ENCODE measurements around the gene IL1RL2.

The IL1RL2 gene

DNA sequence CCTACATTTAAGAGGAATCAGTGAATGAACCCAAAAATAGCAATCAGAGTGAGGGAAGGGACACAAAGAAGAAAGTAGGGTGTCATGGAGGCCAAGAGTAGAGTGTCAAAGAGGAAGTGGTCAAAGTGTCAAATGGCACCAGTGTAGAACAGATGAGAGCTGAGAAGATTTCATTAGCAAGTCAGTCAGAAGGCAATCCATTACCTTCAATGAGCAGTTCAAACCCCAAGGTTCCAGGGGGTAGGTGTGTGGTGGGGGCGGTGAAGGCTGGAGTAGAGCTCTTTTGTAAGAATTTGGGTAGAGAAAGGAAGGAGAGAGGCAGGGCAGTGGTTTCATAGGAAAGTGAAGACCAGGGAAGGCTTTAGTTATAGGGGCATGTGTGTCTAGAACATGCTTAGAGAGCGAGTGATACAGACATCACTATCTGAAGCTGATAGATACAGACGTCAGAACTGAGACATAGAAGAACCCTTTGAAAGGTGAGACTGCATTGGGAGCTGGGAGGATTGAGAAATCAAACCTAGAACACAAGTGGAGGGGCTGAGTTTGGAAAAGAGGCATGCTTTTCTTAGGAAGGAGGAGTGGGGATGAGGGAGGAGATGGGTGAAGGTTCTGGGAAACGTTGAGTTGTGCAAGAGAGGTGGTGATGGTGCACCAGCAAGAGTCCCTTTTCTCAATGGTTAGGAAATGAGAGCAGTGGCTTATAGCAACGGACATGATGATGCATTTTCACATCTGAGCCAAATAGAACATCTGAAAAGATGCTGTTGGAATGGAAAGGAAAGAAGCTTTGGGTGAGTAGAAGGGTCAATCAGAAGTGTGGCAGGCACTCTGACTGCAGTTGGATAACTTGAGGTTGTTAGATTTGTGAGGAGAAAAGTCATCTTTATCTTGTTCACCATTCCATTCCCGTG lies 75.7 kb downstream of the IL1RL2 start:
- TF ChIP-seq ARNTL (CRISPR knock-in tag; IDR thresholded peaks at IDR 0.05; ENCODE audit: borderline replicate concordance, low read depth), result no peak
- TF ChIP-seq, protein P1, sequence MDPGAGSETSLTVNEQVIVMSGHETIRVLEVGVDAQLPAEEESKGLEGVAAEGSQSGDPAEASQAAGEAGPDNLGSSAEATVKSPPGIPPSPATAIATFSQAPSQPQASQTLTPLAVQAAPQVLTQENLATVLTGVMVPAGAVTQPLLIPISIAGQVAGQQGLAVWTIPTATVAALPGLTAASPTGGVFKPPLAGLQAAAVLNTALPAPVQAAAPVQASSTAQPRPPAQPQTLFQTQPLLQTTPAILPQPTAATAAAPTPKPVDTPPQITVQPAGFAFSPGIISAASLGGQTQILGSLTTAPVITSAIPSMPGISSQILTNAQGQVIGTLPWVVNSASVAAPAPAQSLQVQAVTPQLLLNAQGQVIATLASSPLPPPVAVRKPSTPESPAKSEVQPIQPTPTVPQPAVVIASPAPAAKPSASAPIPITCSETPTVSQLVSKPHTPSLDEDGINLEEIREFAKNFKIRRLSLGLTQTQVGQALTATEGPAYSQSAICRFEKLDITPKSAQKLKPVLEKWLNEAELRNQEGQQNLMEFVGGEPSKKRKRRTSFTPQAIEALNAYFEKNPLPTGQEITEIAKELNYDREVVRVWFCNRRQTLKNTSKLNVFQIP (CRISPR knock-in tag; IDR thresholded peaks at IDR 0.05; ENCODE audit: borderline replicate concordance, low read depth), result no peak
- TF ChIP-seq PATZ1 (CRISPR knock-in tag; IDR thresholded peaks at IDR 0.05; ENCODE audit: borderline replicate concordance), result no peak
- TF ChIP-seq RARB (CRISPR knock-in tag; IDR thresholded peaks at IDR 0.05), result no peak
- TF ChIP-seq BACH2 (CRISPR knock-in tag; IDR thresholded peaks at IDR 0.05; ENCODE audit: borderline replicate concordance), result no peak
- TF ChIP-seq OSR1 (CRISPR knock-in tag; IDR thresholded peaks at IDR 0.05), result no peak
- no peak for TF ChIP-seq ZNF565 (CRISPR knock-in tag; conservative IDR thresholded peaks at IDR 0.05; ENCODE audit: low read depth)
- TF ChIP-seq TOX (CRISPR knock-in tag; IDR thresholded peaks at IDR 0.05; ENCODE audit: borderline replicate concordance), result no peak
- TF ChIP-seq ZC3H10 (CRISPR knock-in tag; IDR thresholded peaks at IDR 0.05), result no peak
- no peak for TF ChIP-seq ISL1 (CRISPR knock-in tag; IDR thresholded peaks at IDR 0.05)
- no peak for TF ChIP-seq CSDC2 (CRISPR knock-in tag; IDR thresholded peaks at IDR 0.05)
- TF ChIP-seq PPARA (CRISPR knock-in tag; IDR thresholded peaks at IDR 0.05; ENCODE audit: borderline replicate concordance), result no peak
- no peak for TF ChIP-seq TCF4 (CRISPR knock-in tag; IDR thresholded peaks at IDR 0.05; ENCODE audit: borderline replicate concordance)
- TF ChIP-seq ZFP30 (CRISPR knock-in tag; IDR thresholded peaks at IDR 0.05), result no peak
- no peak for TF ChIP-seq ZNF70 (CRISPR knock-in tag; IDR thresholded peaks at IDR 0.05)
- no peak for ATAC-seq

DNA sequence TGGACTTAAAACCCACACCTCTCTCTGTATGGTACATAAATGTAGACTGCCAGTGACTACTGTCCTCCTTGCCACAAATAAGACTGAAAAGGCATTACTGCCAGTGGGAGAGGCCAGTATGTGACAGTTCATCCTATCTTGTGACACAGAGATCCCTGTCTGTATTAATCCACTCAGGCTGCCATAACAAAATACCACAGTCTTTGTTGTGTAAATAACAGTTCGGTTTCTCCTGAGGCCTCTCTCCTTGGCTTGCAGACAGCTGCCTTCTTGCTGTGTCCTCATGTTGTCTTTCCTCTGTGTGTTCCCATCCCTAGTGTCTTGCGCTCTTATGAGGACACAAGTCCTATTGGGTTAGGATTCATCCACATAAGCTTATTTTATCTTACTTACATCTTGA lies 78.1 kb downstream of the IL1RL2 start:
- no peak for TF ChIP-seq CSDC2 (CRISPR knock-in tag; IDR thresholded peaks at IDR 0.05)

GRCh38 chr2:102266204-102266603 lies 79.4 kb downstream of the IL1RL2 start:
- ATAC-seq, result no peak
- TF ChIP-seq BACH2 (CRISPR knock-in tag; IDR thresholded peaks at IDR 0.05; ENCODE audit: borderline replicate concordance) (no peak), ZNF70 (CRISPR knock-in tag; IDR thresholded peaks at IDR 0.05) (no peak)

More for the DNA sequence above, 78.1 kb downstream of the IL1RL2 start:
- no peak for ATAC-seq

DNA sequence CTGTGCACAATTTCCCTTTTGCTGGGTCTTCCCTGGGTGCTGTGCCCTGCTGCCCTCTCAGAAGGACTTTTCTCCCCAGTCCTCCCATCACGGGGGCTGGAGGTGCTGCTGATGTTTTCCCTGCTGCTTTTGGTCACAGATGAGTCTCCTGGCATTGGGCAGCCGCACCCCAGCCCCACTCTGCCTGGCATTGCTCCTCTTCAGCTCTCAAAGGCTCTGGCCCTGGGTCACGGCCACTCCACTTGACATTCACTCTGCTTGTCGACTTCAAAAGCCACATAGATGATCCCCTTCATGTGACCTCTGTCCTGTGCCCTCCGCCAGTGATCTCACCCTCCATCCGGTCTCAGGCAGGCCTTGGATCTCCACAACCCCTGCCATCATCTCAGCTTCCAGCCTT lies 81.0 kb downstream of the IL1RL2 start:
- TF ChIP-seq TCF4 (CRISPR knock-in tag; IDR thresholded peaks at IDR 0.05; ENCODE audit: borderline replicate concordance) (no peak), RARB (CRISPR knock-in tag; IDR thresholded peaks at IDR 0.05) (no peak), SNAI2 (CRISPR knock-in tag; IDR thresholded peaks at IDR 0.05) (no peak), PPARA (CRISPR knock-in tag; IDR thresholded peaks at IDR 0.05; ENCODE audit: borderline replicate concordance) (no peak), BACH2 (CRISPR knock-in tag; IDR thresholded peaks at IDR 0.05; ENCODE audit: borderline replicate concordance) (no peak), CSDC2 (CRISPR knock-in tag; IDR thresholded peaks at IDR 0.05) (no peak), ESRRG (CRISPR knock-in tag; IDR thresholded peaks at IDR 0.05) (no peak), ZFP30 (CRISPR knock-in tag; IDR thresholded peaks at IDR 0.05) (no peak), PATZ1 (CRISPR knock-in tag; IDR thresholded peaks at IDR 0.05; ENCODE audit: borderline replicate concordance) (no peak), ZFP3 (CRISPR knock-in tag; IDR thresholded peaks at IDR 0.05) (no peak), ZNF8 (CRISPR knock-in tag; IDR thresholded peaks at IDR 0.05) (no peak), ZNF565 (CRISPR knock-in tag; conservative IDR thresholded peaks at IDR 0.05; ENCODE audit: low read depth) (no peak), ZC3H10 (CRISPR knock-in tag; IDR thresholded peaks at IDR 0.05) (no peak), ARNTL (CRISPR knock-in tag; IDR thresholded peaks at IDR 0.05; ENCODE audit: borderline replicate concordance, low read depth) (no peak), ISL1 (CRISPR knock-in tag; IDR thresholded peaks at IDR 0.05) (no peak), OSR1 (CRISPR knock-in tag; IDR thresholded peaks at IDR 0.05) (no peak), ZNF70 (CRISPR knock-in tag; IDR thresholded peaks at IDR 0.05) (no peak), TOX (CRISPR knock-in tag; IDR thresholded peaks at IDR 0.05; ENCODE audit: borderline replicate concordance) (no peak)
- TF ChIP-seq, protein P1 (CRISPR knock-in tag; IDR thresholded peaks at IDR 0.05; ENCODE audit: borderline replicate concordance, low read depth), result no peak
- TF ChIP-seq, protein P2, sequence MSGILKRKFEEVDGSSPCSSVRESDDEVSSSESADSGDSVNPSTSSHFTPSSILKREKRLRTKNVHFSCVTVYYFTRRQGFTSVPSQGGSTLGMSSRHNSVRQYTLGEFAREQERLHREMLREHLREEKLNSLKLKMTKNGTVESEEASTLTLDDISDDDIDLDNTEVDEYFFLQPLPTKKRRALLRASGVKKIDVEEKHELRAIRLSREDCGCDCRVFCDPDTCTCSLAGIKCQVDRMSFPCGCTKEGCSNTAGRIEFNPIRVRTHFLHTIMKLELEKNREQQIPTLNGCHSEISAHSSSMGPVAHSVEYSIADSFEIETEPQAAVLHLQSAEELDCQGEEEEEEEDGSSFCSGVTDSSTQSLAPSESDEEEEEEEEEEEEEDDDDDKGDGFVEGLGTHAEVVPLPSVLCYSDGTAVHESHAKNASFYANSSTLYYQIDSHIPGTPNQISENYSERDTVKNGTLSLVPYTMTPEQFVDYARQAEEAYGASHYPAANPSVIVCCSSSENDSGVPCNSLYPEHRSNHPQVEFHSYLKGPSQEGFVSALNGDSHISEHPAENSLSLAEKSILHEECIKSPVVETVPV (CRISPR knock-in tag; IDR thresholded peaks at IDR 0.05), result no peak
- ATAC-seq, result no peak

Measured in SK-N-SH treated with all-trans-retinoic acid at 6 μM for 48 hours (cell line).